CD4-positive, alpha-beta T cell treated with Interleukin-2 at 100 ng/mL for 4 hours (primary cell): ENCODE measurements around the gene PLEKHN1.

Experiments used
- DNase-seq: peaks from one replicate; pipeline ENCODE4 v3.0.0-alpha.2; 2020; ENCODE audit warnings: low spot score

The PLEKHN1 gene, protein sequence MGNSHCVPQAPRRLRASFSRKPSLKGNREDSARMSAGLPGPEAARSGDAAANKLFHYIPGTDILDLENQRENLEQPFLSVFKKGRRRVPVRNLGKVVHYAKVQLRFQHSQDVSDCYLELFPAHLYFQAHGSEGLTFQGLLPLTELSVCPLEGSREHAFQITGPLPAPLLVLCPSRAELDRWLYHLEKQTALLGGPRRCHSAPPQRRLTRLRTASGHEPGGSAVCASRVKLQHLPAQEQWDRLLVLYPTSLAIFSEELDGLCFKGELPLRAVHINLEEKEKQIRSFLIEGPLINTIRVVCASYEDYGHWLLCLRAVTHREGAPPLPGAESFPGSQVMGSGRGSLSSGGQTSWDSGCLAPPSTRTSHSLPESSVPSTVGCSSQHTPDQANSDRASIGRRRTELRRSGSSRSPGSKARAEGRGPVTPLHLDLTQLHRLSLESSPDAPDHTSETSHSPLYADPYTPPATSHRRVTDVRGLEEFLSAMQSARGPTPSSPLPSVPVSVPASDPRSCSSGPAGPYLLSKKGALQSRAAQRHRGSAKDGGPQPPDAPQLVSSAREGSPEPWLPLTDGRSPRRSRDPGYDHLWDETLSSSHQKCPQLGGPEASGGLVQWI

DNA sequence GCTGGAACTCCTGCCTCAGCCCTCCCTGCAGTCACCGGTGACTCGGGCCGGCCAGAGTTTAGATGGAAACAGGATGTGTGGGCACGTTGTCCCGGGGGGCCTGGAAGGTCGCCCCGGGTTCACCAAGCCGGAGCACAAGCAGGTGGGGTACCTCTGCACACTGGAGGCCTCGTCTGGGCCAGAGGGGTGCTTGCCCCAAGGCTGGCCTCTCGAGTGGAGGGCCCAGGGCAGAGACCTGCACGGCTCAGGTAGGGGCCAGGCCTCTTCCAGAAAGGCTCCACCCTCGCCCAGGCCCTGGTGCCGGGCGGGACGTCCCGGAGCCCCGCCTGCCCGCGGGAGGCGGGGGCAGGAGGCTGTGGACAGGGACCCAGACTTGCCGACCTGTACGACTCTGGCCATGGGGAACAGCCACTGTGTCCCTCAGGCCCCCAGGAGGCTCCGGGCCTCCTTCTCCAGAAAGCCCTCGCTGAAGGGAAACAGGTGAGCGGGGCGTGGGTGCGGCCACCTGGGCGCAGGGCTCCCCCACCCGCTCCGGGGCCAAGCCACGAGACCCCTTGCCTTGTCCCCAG, at the start of gene PLEKHN1:
Gene PLEKHN1 (plus strand): TSS at position 348 of the 569 bp plus-strand sequence. CDS start 50 bp downstream, at position 398.
- DNase-seq, result peak; percentile 27

DNA sequence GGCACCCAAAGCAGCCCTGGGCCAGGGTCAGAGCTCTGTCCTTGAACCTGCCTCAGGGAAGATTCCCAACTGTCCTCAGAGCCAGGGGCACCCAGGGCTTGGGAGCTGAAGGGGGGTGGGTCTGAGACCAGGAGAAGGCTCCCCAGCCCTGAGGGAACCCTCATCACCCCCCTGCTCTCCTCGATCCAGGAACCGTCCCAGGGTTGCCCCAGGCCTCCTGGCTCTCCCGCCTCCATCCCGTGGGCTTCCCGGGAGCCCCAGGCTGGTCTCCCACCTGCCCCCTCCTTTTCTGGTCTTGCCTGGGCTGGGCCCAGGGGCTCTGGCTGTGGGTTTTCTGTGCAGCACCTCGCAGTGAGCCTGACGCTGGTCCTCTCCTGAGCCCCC, 49.2 kb upstream of the PLEKHN1 start:
- no peak for DNase-seq

DNA sequence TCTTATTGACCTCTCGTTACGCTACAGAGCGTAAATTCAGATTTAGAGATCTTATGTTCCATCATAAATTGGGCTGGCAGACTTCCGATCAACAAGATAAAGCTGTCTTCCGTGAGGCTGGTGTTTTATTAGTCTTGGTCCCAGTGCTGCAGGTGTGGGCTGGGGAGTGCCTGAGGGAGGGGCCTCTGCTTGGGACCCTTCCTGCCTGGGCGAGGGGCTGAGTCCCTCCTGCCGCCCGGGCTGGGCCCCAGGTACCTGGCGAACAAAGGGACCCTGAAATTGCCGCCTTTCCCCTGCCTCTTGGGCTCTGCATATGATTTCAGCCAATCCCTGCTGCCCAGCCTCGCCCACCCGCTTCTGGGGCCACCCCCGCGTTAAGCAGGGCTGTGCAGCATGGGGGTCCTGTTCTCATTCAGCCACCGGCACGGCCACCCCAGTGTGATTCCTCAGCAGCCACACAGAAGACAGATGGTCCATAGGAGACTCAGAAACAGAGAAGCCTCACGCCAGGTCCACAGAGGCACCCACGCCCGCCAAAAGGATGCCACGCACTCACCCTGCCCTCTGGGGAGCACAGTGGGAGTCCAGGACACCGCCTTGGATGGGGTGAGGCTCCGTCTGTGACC, 48.7 kb upstream of the PLEKHN1 start:
- DNase-seq, result no peak

DNA sequence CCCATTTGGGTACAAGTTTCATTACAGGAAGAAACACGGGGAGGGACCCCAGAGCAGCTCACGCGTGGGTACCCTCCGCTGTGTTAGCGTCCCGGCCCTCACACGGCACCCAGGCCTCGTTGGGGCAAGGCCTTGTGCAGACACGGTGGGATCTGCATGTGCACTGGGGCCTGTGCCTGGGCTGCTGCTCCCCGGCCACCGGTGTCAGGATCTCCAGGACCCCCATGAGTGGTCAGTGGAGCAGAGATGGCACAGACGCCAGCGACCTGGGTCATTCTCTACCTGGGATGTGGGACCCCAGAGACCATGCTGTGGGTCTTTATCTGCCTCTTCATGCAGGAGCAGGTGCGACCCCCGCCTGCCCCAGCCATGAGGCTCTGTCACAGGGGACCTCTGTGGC, 47.9 kb upstream of the PLEKHN1 start:
- DNase-seq, result no peak

DNA sequence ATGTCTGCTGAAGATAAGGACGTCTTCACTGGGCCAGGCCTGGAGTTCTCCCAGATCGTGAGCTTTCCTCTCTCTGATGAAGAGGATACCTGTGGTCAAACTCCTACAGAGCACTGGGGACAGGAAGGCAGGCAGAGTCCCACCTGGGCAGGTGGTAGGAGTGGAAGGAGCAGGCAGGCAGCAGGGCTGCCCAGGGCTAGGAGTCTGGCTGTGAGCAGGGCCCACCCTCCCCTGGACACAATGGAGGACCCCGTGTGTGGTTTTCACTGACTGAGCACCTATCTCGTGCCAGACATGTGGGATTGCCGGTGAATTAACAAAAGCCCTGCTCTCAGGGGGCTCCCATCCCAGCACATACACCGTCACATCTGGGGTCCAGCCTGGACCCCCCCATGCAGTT, 47.4 kb upstream of the PLEKHN1 start:
- no peak for DNase-seq

DNA sequence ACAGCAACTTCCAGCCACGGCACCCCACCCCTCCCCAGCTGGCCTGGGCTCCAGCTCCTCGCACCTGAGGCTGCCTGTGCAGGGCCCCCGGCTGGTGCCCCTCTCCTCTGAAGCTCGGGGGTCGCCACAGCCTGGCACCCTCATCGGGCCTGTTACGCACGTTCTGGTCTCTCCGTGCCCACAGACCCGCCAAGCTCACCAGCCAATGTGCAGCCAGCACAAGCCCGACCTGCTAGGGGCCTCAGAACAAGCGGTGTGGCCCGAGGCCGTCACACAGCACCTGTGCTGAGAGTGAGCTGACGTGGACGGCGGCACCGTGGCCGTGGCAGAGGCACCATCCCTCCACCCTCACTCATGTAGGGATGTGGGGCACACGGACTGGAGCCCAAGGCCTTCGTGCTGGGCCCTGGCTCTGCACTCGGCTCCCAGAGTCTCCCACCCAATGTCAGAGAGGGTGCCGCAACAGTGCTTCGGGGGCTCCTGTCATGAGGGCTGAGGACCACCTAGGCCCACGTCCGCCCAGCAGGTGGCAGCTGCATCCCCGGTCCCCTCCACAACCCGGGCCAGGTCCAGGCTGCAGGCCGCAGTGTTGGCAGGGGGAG, 46.9 kb upstream of the PLEKHN1 start:
- no peak for DNase-seq

DNA sequence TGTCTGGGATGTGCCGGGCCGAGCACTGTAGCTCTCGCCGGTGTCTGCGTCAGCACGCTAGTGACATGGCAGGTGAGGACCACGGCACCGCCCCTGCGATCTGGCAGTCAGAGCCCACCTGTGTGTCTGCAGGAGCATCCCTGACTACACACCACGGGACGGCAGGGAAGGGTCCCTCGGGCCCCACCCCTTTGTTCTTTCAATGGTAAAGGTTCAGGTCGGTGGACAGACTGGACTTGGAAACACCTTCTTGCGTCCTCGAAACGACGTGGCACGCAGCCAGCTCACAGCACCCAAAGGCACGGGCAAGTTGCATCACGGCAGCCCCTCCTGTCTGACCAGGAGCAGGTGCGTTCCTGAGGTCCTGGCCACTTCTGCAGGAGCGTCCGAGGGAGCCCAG, 46.3 kb upstream of the PLEKHN1 start:
- no peak for DNase-seq

DNA sequence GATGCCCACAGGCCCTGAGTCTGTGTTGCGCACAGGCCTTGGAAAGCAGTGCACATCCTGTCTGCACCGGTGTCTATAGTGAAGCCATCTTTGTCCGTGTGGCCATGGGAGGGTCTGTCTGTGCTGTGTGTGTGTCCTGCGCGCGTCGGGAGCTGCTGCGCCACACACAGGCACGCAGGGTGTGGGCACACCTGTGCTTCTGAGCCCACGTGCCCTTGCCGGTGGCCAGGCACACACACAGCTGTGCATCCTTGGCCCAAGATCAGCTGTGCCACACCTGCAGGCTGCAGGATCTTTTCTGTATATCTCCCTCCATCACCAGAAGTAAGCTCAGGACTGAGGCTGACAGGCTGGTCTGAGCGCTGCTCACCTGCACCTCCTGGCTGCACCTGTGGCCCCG, 45.8 kb upstream of the PLEKHN1 start:
- DNase-seq, result no peak

DNA sequence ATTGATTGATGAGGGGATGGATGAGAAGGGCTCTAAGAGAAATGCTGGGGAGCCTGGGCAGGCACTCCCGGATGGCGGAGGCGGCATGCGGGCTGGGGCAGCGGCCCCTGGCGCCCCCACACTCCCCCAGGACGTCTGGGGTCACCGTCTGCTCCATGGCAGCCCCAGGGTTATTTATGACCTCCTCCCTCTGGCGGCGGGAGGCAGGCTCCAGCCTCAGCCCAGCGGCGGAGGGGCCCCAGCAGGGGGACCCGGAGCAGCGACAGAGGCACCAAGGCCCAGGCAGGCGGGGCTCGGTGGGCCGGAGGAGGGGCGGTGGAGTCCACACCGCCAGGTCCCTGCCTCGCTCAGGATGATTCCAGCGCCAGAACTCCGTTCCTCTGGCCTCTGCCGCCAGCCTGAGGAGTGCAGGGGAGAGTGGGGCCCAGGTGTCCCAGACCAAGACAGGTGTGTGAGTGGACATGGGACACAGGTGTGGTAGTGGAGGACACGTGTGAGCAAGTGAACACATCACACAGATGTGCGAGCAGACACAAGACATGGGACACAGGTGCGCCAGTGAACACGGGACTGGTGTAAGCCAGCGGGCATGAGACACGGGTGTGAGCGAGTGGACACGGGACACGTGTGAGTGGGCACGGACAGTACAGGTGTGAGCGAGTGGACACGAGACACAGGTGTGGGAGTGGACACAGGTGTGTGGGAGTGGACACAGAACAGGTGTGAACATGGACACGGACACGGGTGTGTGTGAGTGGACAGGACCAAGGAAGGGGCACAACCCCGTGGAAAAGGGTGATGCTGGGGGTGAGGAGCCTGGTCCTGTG, 45.1 kb upstream of the PLEKHN1 start:
- peak; percentile 22 for DNase-seq

DNA sequence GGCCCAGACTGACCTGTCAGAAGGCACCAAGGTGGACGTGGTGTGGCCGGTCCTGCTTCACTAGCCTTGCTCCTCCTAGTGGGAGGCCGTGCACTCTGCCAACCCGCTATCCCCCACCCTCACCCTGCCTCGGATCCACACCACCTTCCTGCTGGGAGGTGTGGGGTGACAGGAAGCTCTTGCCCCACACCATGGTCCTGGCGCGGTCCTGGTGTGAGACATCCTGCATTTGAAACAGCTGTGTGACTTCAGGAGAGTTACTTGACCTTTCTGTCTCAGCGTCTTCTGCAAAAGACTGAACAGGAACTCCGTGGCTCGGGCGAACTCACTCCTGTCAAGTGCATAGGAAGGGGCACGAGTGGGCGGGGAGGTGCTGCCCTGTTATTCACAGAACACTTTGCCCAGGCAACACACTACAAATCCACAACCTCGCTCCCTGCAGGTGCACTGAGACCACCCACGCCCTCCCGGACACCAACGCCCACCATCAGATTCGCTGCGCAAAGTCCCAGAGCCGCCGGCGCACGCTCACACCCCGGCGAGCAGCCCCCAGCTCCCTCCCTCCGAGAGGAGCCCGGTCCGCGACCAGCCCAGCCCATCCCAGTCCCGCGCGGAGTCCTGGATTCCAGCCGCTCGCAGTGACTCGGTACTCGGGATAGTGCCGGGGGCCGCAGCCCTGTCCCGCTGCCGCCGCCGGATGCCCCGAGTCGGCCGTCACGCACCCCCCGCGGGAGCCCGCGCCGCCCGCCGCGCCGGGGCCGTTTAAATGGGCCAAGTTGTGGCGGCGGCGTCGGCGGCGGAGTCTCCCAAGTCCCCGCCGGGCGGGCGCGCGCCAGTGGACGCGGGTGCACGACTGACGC, 42.9 kb upstream of the PLEKHN1 start, which contains the start of gene SAMD11:
Gene SAMD11 (plus strand): TSS at position 793 of the 860 bp plus-strand sequence. CDS start 509 bp downstream, outside the sequence.
- peak; percentile 66 for DNase-seq

DNA sequence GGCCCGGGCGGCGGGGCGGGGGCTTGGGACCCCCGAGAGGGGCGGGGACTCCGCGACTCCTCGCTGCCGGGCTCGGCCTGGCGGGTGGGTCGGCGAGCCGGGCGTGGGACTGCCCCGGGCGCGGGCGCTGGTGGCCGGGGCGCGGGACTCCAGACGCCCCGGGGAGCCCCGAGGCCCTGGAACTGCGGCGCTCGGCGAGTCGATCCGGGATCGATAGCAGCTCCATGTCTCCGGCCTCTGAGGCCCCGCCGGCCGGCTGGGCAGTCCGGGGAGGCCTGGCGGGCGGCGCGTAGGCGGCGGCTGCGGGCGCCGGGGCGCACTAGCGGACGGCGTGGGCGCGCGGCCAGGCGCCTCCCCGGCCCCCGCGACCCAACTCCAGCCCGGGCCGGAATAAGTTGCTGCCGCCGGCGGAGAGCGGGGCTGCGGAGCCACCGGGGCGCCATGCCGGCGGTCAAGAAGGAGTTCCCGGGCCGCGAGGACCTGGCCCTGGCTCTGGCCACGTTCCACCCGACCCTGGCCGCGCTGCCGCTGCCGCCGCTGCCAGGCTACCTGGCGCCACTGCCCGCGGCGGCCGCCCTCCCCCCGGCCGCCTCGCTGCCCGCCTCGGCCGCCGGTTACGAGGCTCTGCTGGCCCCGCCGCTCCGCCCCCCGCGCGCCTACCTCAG, 42.2 kb upstream of the PLEKHN1 start:
- no peak for DNase-seq

DNA sequence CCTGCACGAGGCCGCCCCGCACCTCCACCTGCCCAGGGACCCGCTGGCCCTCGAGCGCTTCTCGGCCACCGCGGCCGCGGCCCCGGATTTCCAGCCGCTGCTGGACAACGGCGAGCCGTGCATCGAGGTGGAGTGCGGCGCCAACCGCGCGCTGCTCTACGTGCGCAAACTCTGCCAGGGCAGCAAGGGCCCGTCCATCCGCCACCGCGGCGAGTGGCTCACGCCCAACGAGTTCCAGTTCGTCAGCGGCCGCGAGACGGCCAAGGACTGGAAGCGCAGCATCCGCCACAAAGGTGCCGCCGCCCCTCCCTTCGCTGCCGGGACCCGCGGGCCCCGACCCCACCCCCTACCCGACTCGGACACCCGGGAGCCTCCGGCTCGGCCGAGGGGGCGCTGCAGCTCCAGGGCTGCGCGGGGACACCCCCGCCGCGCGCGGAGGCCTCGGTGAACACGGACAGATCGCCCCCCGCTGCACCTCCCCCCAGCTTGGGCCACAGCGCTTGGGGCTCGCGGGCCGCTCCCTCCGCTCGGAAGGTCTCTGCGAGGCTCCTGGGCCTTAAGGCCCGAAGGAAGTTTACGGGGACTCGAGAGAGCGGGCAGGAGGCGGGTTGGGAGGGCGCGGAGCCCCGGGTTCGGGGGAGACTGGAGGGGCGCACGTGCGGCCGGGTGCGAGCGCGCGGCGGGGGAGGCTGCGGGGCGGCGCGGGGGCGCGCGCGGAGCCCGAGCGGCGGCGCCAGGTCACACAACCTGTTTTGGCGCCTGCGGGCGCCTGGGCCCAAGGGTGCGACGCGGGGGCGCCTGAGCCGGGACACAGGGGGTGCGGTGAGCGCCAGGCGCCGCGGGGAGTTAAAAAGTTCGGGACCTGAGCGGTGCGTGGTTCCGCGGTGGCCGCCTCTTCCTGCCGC, 41.4 kb upstream of the PLEKHN1 start:
- DNase-seq, result no peak

DNA sequence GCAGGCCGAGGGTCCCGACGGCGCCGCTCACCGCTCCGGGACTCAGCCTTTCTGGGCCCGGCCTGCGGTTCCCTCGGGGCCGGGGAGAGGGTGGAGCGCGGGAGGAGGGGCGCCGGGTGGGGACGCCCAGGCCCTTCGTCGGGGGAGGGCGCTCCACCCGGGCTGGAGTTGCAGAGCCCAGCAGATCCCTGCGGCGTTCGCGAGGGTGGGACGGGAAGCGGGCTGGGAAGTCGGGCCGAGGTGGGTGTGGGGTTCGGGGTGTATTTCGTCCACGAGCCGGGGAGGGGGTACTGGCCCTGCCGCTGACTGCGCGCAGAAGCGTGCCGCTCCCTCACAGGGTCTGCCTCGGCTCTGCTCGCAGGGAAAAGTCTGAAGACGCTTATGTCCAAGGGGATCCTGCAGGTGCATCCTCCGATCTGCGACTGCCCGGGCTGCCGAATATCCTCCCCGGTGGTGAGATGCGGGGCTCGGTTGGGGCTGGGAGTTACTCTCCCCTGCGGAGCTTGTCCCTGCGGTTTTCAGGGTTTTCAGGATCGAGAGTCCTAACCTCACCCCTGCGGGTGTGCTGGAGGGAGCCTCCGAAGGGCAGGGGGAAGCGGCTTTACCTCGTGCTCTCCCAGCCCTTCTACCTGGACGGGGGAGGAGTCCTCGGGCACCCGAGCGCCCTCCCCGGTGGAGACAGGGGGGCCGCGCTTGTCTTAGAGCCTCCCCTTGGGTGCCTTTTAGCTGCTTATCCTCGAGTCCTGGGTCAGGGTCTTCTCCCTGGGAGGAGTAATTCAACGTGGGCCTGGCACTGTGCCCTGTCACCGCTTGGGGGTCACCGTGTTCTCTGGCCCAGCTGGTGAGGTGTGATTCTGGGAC, 40.5 kb upstream of the PLEKHN1 start:
- DNase-seq, result no peak

DNA sequence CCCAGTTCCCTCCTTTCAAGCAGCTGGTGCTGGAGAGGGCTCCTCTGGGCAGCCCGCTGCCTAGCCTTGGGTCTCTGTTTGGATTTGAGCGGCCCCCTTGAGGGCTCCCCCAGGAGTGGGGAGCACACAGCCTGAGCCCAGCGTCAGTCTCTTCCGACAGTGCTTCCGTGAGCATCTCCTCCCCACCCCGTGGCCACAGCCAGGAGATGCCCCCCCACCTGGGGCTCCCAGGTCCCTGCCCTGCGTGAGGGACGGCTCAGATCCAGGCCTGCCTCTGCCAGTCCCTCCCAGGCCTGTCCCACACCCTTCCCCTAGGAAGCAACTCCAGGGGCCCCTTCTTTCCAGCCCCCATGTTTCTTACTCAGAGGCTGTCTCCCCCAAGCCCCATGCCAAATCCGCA, 39.0 kb upstream of the PLEKHN1 start:
- DNase-seq, result no peak

DNA sequence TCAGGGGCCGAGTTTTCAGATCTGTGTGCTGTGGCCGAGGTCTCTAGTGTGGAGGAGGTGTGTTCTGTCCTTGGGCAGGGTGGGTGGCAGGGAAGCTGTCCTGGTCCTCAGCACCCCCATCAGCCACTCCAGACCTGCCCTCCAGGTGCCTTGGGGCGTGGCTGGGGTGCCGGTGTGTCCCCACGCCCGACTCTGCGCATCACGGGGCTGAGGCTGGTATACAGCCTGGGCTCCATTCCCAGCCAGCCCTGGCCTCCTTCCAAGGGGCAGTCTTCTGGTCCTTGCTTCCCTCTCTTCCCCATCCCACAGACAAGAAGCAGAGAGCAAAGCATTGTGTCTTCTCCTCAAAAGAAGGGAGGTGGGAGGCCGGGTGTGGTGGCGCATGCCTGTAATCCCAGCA, 38.5 kb upstream of the PLEKHN1 start:
- no peak for DNase-seq

DNA sequence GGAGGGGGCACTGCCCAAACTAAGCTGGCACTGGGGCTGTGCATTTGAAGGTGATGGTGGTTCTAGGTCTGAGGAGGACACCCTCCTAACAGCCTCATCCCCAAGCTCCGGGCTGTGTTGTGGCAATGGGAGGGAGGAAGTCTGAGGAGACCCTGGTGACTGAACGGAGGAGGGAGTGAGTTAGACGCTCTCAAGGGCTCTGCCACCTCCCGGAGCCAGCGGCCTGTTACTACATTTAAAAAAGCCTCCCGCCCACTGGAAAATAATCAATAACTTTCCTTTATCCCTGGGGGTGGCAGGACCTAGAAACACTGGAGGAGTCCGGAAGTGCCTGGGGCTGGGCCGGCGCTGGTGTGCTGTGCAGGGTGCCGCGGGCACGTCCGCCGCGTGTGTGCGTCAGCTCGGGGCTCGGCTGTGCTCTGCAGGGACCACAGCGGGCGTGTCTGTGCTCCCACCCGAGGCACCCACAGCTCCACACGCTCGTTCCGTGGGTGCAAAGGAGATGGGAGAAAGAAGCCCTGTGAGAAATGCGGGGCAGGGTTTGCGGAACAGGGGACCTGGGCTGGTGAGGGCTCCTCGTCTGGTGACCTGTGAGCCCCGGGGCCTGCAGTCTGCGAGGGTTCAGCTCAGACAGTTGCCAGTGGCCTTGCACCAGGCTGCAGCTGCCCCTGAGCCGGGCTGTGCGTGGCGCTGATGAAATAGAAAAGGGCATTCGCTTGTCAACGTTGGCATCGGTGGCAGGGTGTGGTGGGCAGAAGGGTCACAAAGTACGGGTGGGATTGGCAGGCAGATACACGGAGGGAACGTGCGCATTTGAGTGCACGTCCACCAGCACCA, 37.2 kb upstream of the PLEKHN1 start:
- DNase-seq, result no peak
